ENCODE data around the gene CEACAM19. TPM values are rescaled to one million over a fixed set of nuclear protein-coding genes. Genes with fewer than 3 reads are reported as not detected.

CEACAM19 gene
- total RNA-seq, 1 donor from 2014 or later: 0.09 TPM

DNA sequence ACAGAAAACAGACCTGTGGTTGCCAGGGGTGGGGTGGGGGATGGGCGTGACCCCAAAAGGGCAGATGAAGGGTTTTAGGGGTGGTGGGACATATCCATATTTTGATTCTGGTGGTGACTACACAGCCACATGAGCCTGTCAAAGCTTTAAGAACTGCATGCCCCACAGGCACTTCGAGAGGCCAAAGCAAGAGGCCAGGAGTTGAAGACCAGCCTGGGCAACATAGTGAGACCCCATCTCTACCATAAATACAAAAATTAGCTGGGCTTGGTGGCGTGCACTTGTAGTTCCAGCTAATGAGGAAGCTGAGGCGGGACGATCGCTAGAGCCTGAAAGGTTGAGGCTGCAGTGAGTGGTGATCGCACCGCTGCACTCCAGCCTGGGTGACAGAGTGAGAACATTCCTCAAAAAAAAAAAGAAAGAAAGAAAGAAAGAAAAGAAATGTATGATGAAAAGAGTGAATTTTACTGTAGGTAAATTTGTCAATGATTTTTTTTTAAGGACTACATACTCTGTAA, 58.3 kb downstream of the CEACAM19 start:
- Mint-ChIP-seq H3K27me3 (ENCODE audit: insufficient read depth, low read depth) (peaks cover 16% of the 10 kb centered on the region), H3K9me3 (no peaks in the 10 kb centered on the region), H3K27ac (no peak overlapping the region), H3K36me3 (no peaks in the 10 kb centered on the region), H3K4me1 (no peaks in the 10 kb centered on the region), H3K4me3 (no peak overlapping the region)
- Histone ChIP-seq H3K79me2 (ENCODE audit: low read depth) (no peaks in the 10 kb centered on the region), H3K9ac (no peak overlapping the region), H3K36me3 (no peaks in the 10 kb centered on the region), H3K4me3 (no peak overlapping the region), H3K27ac (no peak overlapping the region), H4K20me1 (ENCODE audit: low read depth) (no peaks in the 10 kb centered on the region), H3K4me2 (no peak overlapping the region), H3K9me3 (ENCODE audit: low read depth) (no peaks in the 10 kb centered on the region), H3K4me1 (no peaks in the 10 kb centered on the region), H3F3A (ENCODE audit: low read depth) (no peaks in the 10 kb centered on the region), H2AFZ (replicated peaks) (no peak overlapping the region), H3K27me3 (no peaks in the 10 kb centered on the region)
- TF ChIP-seq, protein P1, sequence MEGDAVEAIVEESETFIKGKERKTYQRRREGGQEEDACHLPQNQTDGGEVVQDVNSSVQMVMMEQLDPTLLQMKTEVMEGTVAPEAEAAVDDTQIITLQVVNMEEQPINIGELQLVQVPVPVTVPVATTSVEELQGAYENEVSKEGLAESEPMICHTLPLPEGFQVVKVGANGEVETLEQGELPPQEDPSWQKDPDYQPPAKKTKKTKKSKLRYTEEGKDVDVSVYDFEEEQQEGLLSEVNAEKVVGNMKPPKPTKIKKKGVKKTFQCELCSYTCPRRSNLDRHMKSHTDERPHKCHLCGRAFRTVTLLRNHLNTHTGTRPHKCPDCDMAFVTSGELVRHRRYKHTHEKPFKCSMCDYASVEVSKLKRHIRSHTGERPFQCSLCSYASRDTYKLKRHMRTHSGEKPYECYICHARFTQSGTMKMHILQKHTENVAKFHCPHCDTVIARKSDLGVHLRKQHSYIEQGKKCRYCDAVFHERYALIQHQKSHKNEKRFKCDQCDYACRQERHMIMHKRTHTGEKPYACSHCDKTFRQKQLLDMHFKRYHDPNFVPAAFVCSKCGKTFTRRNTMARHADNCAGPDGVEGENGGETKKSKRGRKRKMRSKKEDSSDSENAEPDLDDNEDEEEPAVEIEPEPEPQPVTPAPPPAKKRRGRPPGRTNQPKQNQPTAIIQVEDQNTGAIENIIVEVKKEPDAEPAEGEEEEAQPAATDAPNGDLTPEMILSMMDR (IDR thresholded peaks at IDR 0.05): no peak
- TF ChIP-seq EZH2 (IDR thresholded peaks at IDR 0.05): no peak
- TF ChIP-seq EZH2phosphoT487 (IDR thresholded peaks at IDR 0.05): no peak
- DNase-seq (ENCODE audit: low spot score): no peak

DNA sequence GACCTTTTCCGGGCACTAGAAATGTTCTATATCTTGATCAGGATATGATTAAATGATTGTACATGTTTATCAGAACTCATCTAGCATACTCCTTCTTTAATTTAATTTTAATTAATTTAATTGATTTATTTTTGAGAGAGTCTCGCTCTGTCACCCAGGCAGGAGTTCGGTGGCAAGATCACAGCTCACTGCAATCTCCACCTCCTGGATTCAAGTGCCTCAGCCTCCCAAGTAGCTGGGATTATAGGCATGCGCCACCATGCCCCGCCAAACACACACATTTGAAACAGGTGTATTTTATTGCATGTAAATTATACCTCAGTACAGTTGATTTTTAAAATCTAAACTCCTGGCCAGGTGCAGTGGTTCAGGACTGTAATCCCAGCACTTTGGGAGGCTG, 59.8 kb downstream of the CEACAM19 start:
- no peaks in the 10 kb centered on the region for H3K4me1 ChIP-seq
- H3F3A ChIP-seq (ENCODE audit: low read depth): no peaks in the 10 kb centered on the region
- Mint-ChIP-seq H3K27ac (no peak overlapping the region), H3K9me3 (no peaks in the 10 kb centered on the region), H3K27me3 (ENCODE audit: insufficient read depth, low read depth) (peaks cover 19% of the 10 kb centered on the region), H3K4me3 (no peak overlapping the region), H3K4me1 (no peaks in the 10 kb centered on the region), H3K36me3 (no peaks in the 10 kb centered on the region)
- H3K27ac ChIP-seq: no peak overlapping the region
- no peak for DNase-seq (ENCODE audit: low spot score)
- H3K4me2 ChIP-seq: no peak overlapping the region
- no peaks in the 10 kb centered on the region for H3K9me3 ChIP-seq (ENCODE audit: low read depth)
- no peak overlapping the region for H2AFZ ChIP-seq (replicated peaks)
- TF ChIP-seq, protein P1 (IDR thresholded peaks at IDR 0.05): no peak
- no peak for TF ChIP-seq EZH2phosphoT487 (IDR thresholded peaks at IDR 0.05)
- TF ChIP-seq EZH2 (IDR thresholded peaks at IDR 0.05): no peak
- H3K79me2 ChIP-seq (ENCODE audit: low read depth): no peaks in the 10 kb centered on the region
- H3K36me3 ChIP-seq: no peaks in the 10 kb centered on the region
- no peaks in the 10 kb centered on the region for H4K20me1 ChIP-seq (ENCODE audit: low read depth)
- H3K9ac ChIP-seq: no peak overlapping the region
- H3K4me3 ChIP-seq: no peak overlapping the region
- no peaks in the 10 kb centered on the region for H3K27me3 ChIP-seq

DNA sequence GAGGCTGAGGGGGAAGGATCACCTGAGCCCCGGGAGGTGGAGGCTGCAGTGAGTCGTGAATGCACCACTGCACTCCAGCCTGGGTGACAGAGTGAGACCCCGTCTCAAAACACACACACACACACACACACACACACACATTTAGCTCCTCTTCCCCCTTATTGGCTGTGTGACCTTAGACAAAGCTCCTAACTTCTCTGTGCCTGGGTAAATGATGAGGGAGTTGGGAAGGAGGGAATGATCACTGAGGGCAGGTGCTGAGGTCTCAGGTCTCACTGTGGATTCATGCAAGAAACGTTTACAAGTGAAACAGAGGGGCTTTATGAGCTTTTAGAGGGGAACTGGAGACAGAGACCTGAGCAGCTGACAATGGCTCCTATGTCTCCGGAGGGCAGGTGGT, 60.3 kb downstream of the CEACAM19 start:
- no peaks in the 10 kb centered on the region for H3K36me3 Mint-ChIP-seq
- DNase-seq (ENCODE audit: low spot score): no peak
- H3K79me2 ChIP-seq (ENCODE audit: low read depth): no peaks in the 10 kb centered on the region
- no peak for TF ChIP-seq EZH2 (IDR thresholded peaks at IDR 0.05)
- TF ChIP-seq, protein P1 (IDR thresholded peaks at IDR 0.05): no peak
- TF ChIP-seq EZH2phosphoT487 (IDR thresholded peaks at IDR 0.05): no peak
- H3F3A ChIP-seq (ENCODE audit: low read depth): no peaks in the 10 kb centered on the region
- H3K4me2 ChIP-seq: no peak overlapping the region
- no peaks in the 10 kb centered on the region for H3K9me3 ChIP-seq (ENCODE audit: low read depth)
- H4K20me1 ChIP-seq (ENCODE audit: low read depth): no peaks in the 10 kb centered on the region
- no peaks in the 10 kb centered on the region for H3K9me3 Mint-ChIP-seq
- peak overlapping the region; percentile 7 for H3K27ac Mint-ChIP-seq
- no peak overlapping the region for H3K27ac ChIP-seq
- H3K27me3 ChIP-seq: no peaks in the 10 kb centered on the region
- H3K4me1 Mint-ChIP-seq: no peaks in the 10 kb centered on the region
- no peak overlapping the region for H2AFZ ChIP-seq (replicated peaks)
- H3K36me3 ChIP-seq: no peaks in the 10 kb centered on the region
- H3K4me3 ChIP-seq: no peak overlapping the region
- peaks cover 19% of the 10 kb centered on the region for H3K27me3 Mint-ChIP-seq (ENCODE audit: insufficient read depth, low read depth)
- H3K4me3 Mint-ChIP-seq: no peak overlapping the region
- H3K4me1 ChIP-seq: no peaks in the 10 kb centered on the region
- no peak overlapping the region for H3K9ac ChIP-seq
